ENCODE results near the gene PCNX3. TPM values are rescaled to one million over a fixed set of nuclear protein-coding genes. Genes with fewer than 3 reads are reported as not detected.

Gene PCNX3
- total and polyA plus RNA-seq, 2 of the 4 experiments (the other 2 are of a cell fraction) = 5.6 to 33.2 TPM

- no peak overlapping the region for H3K9ac ChIP-seq (ENCODE audit: low read depth, low read length)
- intact Hi-C loops (cut with micrococcal nuclease) = no loop called here
- H4K5ac ChIP-seq (ENCODE audit: low read depth, low read length) = no peak overlapping the region
- ATAC-seq (ENCODE audit: low read depth) = no peak
- no peaks in the 10 kb centered on the region for H3K9me3 ChIP-seq (ENCODE audit: control insufficient read depth, insufficient read depth, low read length)
- H3K4ac ChIP-seq (ENCODE audit: low read depth, low read length) = no peak overlapping the region
- no peak overlapping the region for H3K18ac ChIP-seq (ENCODE audit: low read depth, low read length)
- H3K23ac ChIP-seq (ENCODE audit: low read depth, low read length) = no peak overlapping the region
- H3K14ac ChIP-seq (replicated peaks; ENCODE audit: low read depth, low read length) = no peak overlapping the region
- BruUV-seq (replicated peaks) = no TSS peak
- DNase-seq = no peak
- in situ Hi-C loops (cut with MboI; ENCODE audit: low sequenced_read_pairs) = no loop called here
- H3K4me1 ChIP-seq (ENCODE audit: control insufficient read depth, insufficient read depth, low read length) = peaks cover 4% of the 10 kb centered on the region
- no peak overlapping the region for H3K4me2 ChIP-seq (ENCODE audit: low read depth, low read length)
- ChIA-PET POLR2A (ENCODE audit: unreplicated experiment) (no interaction called here), CTCF (interaction anchor here (1.4 kb wide), 1 partner anchor 11 kb away, joined by 4 read pairs; no protein-coding TSS in a partner anchor)
- no peaks in the 10 kb centered on the region for H3K9me1 ChIP-seq (ENCODE audit: insufficient read depth, low read length)
- no peak overlapping the region for H2BK120ac ChIP-seq (ENCODE audit: low read depth, low read length)
- peaks cover 0 to 26% of the 10 kb centered on the region in 2 experiments; a peak in 3 of 4 replicates for H3K79me1 ChIP-seq (ENCODE audit: low read depth in 1 of 2, low read length in 2 of 2)
- no peak overlapping the region for H2BK5ac ChIP-seq (ENCODE audit: low read depth, low read length, poor library complexity, severe bottlenecking)
- no peak overlapping the region for H4K8ac ChIP-seq (ENCODE audit: low read depth in 2 of 2, low read length in 2 of 2)
- no peak overlapping the region for H2BK20ac ChIP-seq (ENCODE audit: low read depth, low read length)
- dilution Hi-C loops (cut with HindIII; ENCODE audit: low sequenced_read_pairs, unreplicated experiment) = no loop called here
- WGBS, 2 experiments (ENCODE audit: extremely low coverage in 2 of 2, insufficient read length in 1 of 2) = 60% methylated on average over 2 of the region's 10 CpGs; no CpG with 5 or more reads in 1 of the 2 experiments
- H2AFZ ChIP-seq (replicated peaks; ENCODE audit: low read length, poor library complexity) = no peak overlapping the region
- no peak overlapping the region for H2BK15ac ChIP-seq (ENCODE audit: low read depth, low read length)
- H3K4me3 ChIP-seq (ENCODE audit: insufficient read depth, low read depth, low read length) = no peak overlapping the region
- H2AK9ac ChIP-seq (replicated peaks; ENCODE audit: low read depth, low read length, poor library complexity) = no peak overlapping the region
- H3K36me3 ChIP-seq (ENCODE audit: control insufficient read depth, insufficient read depth, low read length) = peaks cover 50% of the 10 kb centered on the region
- TF ChIP-seq NFE2L2 (IDR thresholded peaks at IDR 0.05; ENCODE audit: low read depth, low read length) = no peak
- no peak for TF ChIP-seq CTCF (conservative IDR thresholded peaks at IDR 0.05; ENCODE audit: low read depth, low read length)
- TF ChIP-seq SMC3 (IDR thresholded peaks at IDR 0.05; ENCODE audit: low read depth, low read length) = no peak
- no peak for TF ChIP-seq RCOR1 (IDR thresholded peaks at IDR 0.05; ENCODE audit: insufficient replicate concordance, low read length)
- TF ChIP-seq POLR2A (IDR thresholded peaks at IDR 0.05; ENCODE audit: low read depth, low read length) = no peak
- TF ChIP-seq RFX5 (IDR thresholded peaks at IDR 0.05; ENCODE audit: low read depth, low read length) = no peak
- TF ChIP-seq MAZ (IDR thresholded peaks at IDR 0.05; ENCODE audit: borderline replicate concordance, low read depth, low read length) = no peak
- no peak for TF ChIP-seq ELK1 (IDR thresholded peaks at IDR 0.05; ENCODE audit: borderline replicate concordance, low read depth, low read length)
- TF ChIP-seq BHLHE40 (IDR thresholded peaks at IDR 0.05; ENCODE audit: low read depth, low read length) = no peak
- H3K27me3 ChIP-seq (ENCODE audit: control insufficient read depth, insufficient read depth, low read length) = no peaks in the 10 kb centered on the region
- H4K20me1 ChIP-seq (ENCODE audit: insufficient read depth, low read length) = 0 out of 2 replicates have a peak, but pooled peaks cover 4% of the 10 kb centered on the region
- H2AK5ac ChIP-seq (ENCODE audit: low read depth, low read length) = no peak overlapping the region
- H4K91ac ChIP-seq (ENCODE audit: insufficient read depth, low read depth, low read length) = no peak overlapping the region
- no peak overlapping the region for H3K27ac ChIP-seq (ENCODE audit: insufficient read depth, low read length)
- no peak overlapping the region for H3K56ac ChIP-seq (ENCODE audit: extremely low read depth, insufficient read depth, low read length)
Observed at GRCh38 chr11:65583589-65583988, 32.0 kb upstream of the PCNX3 start.
